ENCODE measurements around the gene HNRNPU.

The HNRNPU gene

GRCh38 chr1:244862699-244863490 is 1.4 kb downstream of the HNRNPU start:
- DNase-seq (ENCODE audit: low read depth), result peak; percentile 97

- no peak for DNase-seq (ENCODE audit: low read depth)
Observed at GRCh38 chr1:244862354-244862698, 2.0 kb downstream of the HNRNPU start.

DNA sequence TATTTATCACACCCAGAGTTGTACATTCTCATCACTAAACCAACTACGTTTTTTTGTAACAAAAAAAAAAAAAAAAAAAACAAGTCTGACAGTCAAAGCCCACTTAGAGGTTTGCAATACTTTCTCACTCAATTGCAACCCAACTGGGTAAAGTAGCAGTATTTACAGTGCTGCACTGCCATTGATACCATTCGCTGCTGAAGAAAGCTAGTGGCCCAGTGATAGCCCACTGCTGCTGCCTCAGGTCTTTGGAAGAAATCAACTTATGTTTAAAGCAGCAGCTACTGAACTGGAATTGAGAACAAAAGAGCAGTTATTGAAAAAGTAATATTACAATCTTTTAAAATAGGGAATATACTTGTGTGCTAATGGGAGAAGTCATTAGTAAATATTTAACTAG is 2.7 kb downstream of the HNRNPU start:
- no peak for DNase-seq (ENCODE audit: low read depth)

GRCh38 chr1:244860914-244861610 is 3.3 kb downstream of the HNRNPU start:
- no peak for DNase-seq (ENCODE audit: low read depth)

GRCh38 chr1:244860078-244860477 is 4.3 kb downstream of the HNRNPU start:
- no peak for DNase-seq (ENCODE audit: low read depth)

DNA sequence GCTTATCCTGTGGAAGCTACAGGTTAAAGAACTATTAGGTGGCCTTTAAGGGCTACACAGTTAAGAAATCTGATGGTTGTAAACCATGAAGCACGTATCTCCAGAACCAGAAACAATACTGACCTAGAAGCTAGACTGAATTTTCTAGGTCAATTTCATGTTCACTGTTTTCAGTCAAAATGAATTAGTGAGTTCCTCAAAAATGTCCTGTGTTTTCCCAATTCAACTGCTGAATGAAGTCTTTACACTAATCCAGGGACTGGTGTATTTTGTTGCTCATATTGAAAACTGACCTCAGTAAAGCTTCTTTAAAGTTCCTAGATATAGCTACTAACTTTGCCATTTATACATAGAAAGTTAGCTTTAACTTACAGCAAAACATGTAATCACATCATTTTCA is 6.0 kb downstream of the HNRNPU start:
- no peak for DNase-seq (ENCODE audit: low read depth)

DNA sequence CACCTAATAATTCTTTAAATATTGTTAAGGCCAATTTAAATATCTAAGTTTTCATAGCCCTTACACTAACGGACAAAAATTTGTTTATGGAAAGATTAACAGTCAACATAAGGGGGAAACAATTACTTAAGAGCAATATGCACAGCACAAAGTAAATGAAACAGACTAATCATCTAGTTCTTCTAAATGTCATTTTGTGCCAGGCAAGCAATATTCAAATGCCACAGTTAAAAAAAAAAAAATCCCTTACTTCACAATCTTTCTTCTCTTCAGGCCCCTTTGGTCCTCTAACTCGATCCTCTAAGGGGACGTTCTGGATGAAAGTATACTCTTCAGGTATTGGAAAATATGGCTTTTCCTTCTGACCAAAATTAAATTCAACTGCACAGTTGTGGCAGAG is 6.6 kb downstream of the HNRNPU start:
- DNase-seq (ENCODE audit: low read depth), result no peak

DNA sequence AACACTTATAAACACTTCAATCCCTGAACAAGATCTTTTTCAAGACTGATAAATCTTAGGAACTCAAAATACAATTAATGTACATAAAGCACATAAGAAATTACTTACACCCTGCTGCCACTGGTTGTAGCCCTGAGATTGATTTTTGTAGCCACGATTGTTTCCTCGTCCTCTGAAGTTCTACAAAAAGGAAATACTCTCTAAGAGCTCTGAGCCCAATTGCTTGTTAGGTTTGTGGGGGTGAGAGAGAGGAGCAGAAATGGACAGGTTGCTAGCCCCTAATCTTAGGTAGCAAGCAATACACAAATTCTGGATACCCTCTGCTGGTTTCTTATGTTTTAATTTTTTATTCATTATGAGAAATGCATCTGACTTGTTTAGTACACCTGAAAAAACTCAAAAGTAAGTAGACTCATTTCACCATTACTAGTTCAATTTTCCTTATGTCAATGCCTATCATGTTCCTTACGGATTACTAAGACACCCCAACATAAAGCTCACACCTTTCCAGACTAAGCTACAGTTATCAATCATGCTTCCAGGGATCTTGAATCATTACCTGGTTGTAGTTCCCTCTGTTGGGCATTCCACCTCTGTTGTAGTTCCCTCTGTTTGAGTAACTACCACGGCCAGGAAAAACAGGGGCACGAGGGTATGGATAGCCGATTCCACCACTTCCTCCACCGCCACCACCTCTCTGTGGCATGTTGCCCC is 9.3 kb downstream of the HNRNPU start:
- no peak for DNase-seq (ENCODE audit: low read depth)

DNA sequence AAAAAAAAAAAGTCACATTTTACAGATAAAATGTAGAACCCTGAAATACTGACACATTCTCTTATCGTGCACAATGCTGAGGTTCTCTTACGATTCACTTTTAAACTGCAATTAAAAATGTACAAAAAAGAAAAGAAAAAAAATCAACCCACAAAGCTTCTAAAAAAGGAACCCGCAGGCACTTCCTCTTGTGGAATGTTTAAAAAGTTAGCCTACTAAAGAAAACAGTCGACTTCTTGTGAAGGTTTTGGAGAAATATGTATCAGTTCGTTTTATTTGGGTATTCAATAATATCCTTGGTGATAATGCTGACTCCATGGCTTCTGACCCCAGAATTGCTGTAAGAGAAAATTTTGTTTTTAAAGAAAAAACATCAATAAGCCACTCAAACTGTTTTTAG is 10.2 kb downstream of the HNRNPU start:
- DNase-seq (ENCODE audit: low read depth), result no peak

GRCh38 chr1:244852694-244853093 is 11.6 kb downstream of the HNRNPU start:
- no peak for DNase-seq (ENCODE audit: low read depth)

GRCh38 chr1:244851546-244852231 is 12.7 kb downstream of the HNRNPU start:
- no peak for DNase-seq (ENCODE audit: low read depth)

GRCh38 chr1:244850896-244851295 is 13.4 kb downstream of the HNRNPU start:
- no peak for DNase-seq (ENCODE audit: low read depth)

DNA sequence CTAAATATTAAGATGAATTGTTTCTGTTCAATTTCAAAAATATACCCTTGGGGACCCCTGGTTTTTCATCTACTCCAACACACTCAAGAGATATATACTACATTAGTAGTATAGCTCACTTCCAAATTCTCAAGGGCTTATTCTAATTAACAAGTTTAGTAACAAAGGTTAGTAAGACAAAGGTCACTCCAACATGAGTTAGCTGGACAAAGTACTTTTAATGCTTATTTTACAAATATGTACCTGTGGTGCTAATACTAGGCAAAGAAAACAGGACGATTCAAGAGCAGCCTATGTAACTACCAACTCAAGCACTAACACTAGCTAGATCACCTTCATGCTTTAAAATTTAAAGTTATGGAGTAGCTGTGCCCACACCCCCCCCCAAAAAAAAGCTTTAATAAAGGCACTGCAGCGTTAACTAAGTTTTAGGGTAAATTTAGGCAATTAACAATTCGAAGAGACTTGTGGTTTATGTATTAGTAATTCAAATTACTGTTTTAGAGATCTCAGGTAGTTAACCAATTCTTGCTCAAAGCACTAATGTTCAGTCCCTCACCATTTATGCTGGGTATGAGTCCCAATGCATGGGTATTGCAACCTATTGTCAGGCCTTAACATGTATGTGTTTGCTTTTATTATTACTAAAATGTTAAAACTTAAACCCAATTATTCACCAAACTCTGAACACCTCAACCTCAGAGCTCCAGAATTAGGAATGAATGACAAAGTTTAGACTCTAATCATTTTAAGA is 14.1 kb downstream of the HNRNPU start:
- DNase-seq (ENCODE audit: low read depth), result no peak

GRCh38 chr1:244849189-244849866 is 15.0 kb downstream of the HNRNPU start:
- DNase-seq (ENCODE audit: low read depth), result no peak

DNA sequence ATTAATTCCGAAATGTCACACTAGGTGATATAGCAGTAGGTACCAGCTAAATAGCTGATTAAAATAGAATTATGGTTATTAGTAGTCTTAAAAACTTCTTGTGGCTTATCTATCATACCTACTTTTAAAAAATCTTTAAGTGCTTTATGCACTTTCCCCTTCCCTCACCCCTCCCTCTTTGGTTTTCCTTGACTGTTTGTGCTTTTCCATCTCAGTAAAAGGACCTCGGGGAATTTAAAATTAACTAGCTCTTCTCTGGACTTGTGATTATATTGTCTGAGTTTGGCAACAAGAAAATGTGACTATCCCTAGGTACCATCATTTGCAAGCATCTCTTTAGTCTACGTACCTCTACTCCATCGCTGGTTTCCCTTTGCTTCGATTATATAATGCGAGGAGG is 17.7 kb downstream of the HNRNPU start:
- DNase-seq (ENCODE audit: low read depth), result no peak

DNA sequence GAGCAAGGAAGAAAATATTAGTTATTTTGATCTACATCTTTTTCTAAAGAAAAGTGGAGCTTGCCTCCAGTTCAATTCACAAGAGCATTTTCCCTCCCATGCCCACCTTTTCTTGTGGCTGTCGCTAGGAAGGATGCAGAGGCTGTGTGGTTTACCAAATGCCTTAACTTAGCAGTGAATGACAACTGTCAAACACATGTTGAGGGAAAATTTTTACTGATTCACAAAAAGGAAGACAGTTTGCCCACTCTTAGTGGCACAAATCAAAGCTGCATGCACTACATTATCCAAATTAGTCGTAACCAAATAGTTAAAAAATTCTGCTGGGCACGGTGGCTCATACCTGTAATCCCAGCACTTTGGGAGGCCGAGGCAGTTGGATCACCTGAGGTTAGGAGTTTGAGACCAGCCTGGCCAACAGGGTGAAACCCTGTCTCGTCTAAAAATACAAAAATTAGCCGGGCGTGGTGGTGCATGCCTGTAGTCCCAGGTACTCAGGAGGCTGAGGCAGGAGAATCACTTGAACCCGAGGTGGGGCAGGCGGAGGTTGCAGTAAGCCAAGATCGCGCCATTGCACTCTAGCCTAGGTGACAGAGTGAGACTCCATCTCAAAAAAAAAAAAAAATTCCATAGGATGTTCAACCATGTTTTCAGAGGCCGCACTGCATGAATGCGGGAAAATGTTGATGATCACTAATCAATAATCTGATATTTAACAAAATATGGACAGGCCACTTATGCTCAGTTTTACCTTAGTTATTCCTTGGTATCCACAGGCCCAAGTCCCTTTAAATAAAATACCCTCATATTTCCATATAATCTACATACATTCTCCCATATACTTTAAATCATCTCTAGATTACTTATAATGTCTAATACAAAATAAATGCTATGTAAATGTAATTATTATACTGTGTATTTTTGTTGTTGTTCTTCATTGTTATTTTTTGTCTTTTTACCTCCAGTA is 19.9 kb downstream of the HNRNPU start:
- DNase-seq (ENCODE audit: low read depth), result no peak

GRCh38 chr1:244843148-244843978 is 21.0 kb downstream of the HNRNPU start:
- DNase-seq (ENCODE audit: low read depth), result no peak

DNA sequence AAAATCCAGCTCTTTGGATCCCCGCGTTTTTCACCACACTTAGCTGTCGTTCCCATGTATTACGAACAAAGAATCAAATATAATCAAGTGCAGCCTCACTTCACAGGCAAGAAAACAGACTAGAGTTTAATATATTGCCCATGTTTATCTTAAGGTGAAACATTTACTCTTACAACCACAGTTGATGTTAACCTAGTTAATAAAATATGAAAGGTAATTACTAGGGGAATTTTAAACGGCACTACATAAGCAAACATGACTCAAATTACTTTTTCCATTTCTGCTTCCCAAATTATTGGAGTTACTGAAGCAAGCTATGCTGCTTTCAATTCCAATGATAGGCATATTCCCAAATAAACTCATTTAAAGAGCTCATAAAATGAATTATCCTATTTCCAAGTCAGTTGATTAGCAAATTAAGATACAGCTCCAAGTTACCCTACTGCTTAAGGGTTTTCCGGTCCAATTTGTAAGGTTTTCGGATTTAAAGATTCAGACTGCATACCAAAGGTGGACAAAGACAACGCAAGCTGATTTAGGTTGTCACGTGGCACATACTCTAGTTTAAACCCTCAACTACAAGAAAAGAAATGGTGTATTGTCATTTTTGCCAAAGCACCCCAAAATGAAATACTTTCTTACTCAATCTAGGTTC is 22.9 kb downstream of the HNRNPU start:
- DNase-seq (ENCODE audit: low read depth), result no peak
